Hypothalamus (tissue), 51 donors: ENCODE data around the gene HOXD12.

Source experiments
- DNase-seq, 51 donors: peaks; one replicate each; lab custom pipeline; 2025; lab: John Stamatoyannopoulos, UW

HOXD12 gene

GRCh38 chr2:176117162-176117822 is 17.7 kb downstream of the HOXD12 start:
- DNase-seq = no peak

GRCh38 chr2:176117823-176118371 is 18.3 kb downstream of the HOXD12 start:
- DNase-seq = no peak

GRCh38 chr2:176118601-176119339 is 19.2 kb downstream of the HOXD12 start:
- no peak for DNase-seq

- no peak for DNase-seq
These were observed 21.0 kb downstream of the HOXD12 start for GRCh38 chr2:176120364-176121189.

GRCh38 chr2:176121190-176122051 is 21.8 kb downstream of the HOXD12 start:
- DNase-seq = no peak

GRCh38 chr2:176122052-176122682 is 22.6 kb downstream of the HOXD12 start:
- no peak for DNase-seq

GRCh38 chr2:176122683-176123410 is 23.3 kb downstream of the HOXD12 start, which contains the start of gene HOXD9:
TSS of gene HOXD9 (plus strand) at chr2:176122719. CDS start at chr2:176122769, 50 bp downstream.
- DNase-seq = peak in 1 of 51 donors; percentile 2

GRCh38 chr2:176123411-176124109 is 24.0 kb downstream of the HOXD12 start:
- no peak for DNase-seq

- DNase-seq = no peak
These were observed 24.7 kb downstream of the HOXD12 start for GRCh38 chr2:176124110-176124946.

GRCh38 chr2:176124947-176125771 is 25.6 kb downstream of the HOXD12 start:
- DNase-seq = no peak

- no peak for DNase-seq
These were observed 26.1 kb downstream of the HOXD12 start for GRCh38 chr2:176125772-176126054.

- DNase-seq = peak in 39 of 51 donors; percentile 1 to 71 (median 20)
These were observed 27.6 kb downstream of the HOXD12 start for GRCh38 chr2:176126929-176127773.

GRCh38 chr2:176127774-176128072 is 28.1 kb downstream of the HOXD12 start:
- no peak for DNase-seq

GRCh38 chr2:176128172-176128981 is 28.8 kb downstream of the HOXD12 start:
- no peak for DNase-seq
